ENCODE results near the gene YPEL3. TPM values are rescaled to one million over a fixed set of nuclear protein-coding genes. Genes with fewer than 3 reads are reported as not detected.

The YPEL3 gene
- total and polyA plus RNA-seq, 2 donors (not counting 3 experiments of a cell fraction or from before 2014, with no cell fraction given): 46.1 to 78.0 TPM

GRCh38 chr16:30137897-30138296 is 41.9 kb upstream of the YPEL3 start:
- Histone ChIP-seq H3K79me2 (ENCODE audit: control insufficient read depth, insufficient read depth, low read length) (no peaks in the 10 kb centered on the region), H3K4me1 (ENCODE audit: control insufficient read depth, extremely low read depth, insufficient read depth, low read length) (no peaks in the 10 kb centered on the region), H3K9ac (replicated peaks; ENCODE audit: extremely low read depth, insufficient read depth, low read length) (no peak overlapping the region), H3K27ac (ENCODE audit: insufficient read depth, low read depth, low read length) (no peak overlapping the region), H2AFZ (ENCODE audit: low read depth, low read length) (no peak overlapping the region), H3K9me3 (replicated peaks; ENCODE audit: control insufficient read depth, insufficient read depth, low read length) (no peaks in the 10 kb centered on the region), H3K4me3 (replicated peaks in 1 of 3; ENCODE audit: insufficient read depth in 1 of 3, low read depth in 1 of 3, low read length in 3 of 3) (no peak overlapping the region), H3K36me3 (ENCODE audit: control insufficient read depth in 2 of 2, extremely low read depth in 1 of 2, insufficient read depth in 2 of 2, low read length in 2 of 2) (no peaks in the 10 kb centered on the region), H4K20me1 (replicated peaks; ENCODE audit: control insufficient read depth, extremely low read depth, insufficient read depth, low read length) (no peaks in the 10 kb centered on the region), H3K9me1 (replicated peaks; ENCODE audit: control insufficient read depth, extremely low read depth, insufficient read depth, low read length) (no peaks in the 10 kb centered on the region), H3K4me2 (ENCODE audit: insufficient read depth, low read length) (no peak overlapping the region), H3K27me3 (ENCODE audit: control insufficient read depth in 2 of 2, insufficient read depth in 2 of 2, low read length in 2 of 2) (no peaks in the 10 kb centered on the region)
- FAIRE-seq (no peak), DNase-seq (ENCODE audit: low read depth, low spot score) (no peak)
- ChIA-PET POLR2A (no interaction called here), CTCF (interaction anchor here (1.2 kb wide), 1 partner anchor 106 kb away, joined by 3 read pairs; no protein-coding TSS in a partner anchor)
- no TSS peak for BruUV-seq (replicated peaks)
- intact Hi-C loops (cut with micrococcal nuclease): no loop called here
- dilution Hi-C loops (cut with MboI; ENCODE audit: extremely low pct_ligation_motif_present, low sequenced_read_pairs): no loop called here
- TF ChIP-seq POLR2AphosphoS5 (IDR thresholded peaks at IDR 0.05; ENCODE audit: insufficient read depth, low read depth, low read length): no peak
- no peak for TF ChIP-seq CTCF (IDR thresholded peaks at IDR 0.05; ENCODE audit: extremely low read depth in 1 of 2, insufficient read depth in 1 of 2, low read depth in 1 of 2, low read length in 2 of 2)
- TF ChIP-seq MAX (IDR thresholded peaks at IDR 0.05; ENCODE audit: insufficient read depth, insufficient read length): no peak
- no peak for TF ChIP-seq FOS (IDR thresholded peaks at IDR 0.05; ENCODE audit: borderline replicate concordance, insufficient read depth, low read length)
- no peak for TF ChIP-seq POLR2A (IDR thresholded peaks at IDR 0.05; ENCODE audit: low read depth, low read length)
- TF ChIP-seq GATA2 (IDR thresholded peaks at IDR 0.05; ENCODE audit: insufficient read depth, insufficient read length, low read depth, low read length): no peak
- no peak for TF ChIP-seq EZH2 (IDR thresholded peaks at IDR 0.05; ENCODE audit: borderline replicate concordance, low read depth, low read length, severe bottlenecking)
- no peak for TF ChIP-seq JUN (IDR thresholded peaks at IDR 0.05; ENCODE audit: borderline replicate concordance, insufficient read depth, insufficient read length, low read depth)

All from endothelial cell of umbilical vein (primary cell).